AG04450 (cell line): ENCODE results near the gene TMED8. TPM values are rescaled to one million over a fixed set of nuclear protein-coding genes. Genes with fewer than 3 reads are reported as not detected.

Experiments
- CTCF ChIA-PET: fragments of 300-600, 350-600 bp; formaldehyde crosslinking; extraction: SDS; loops from one replicate; lab custom pipeline; 2022; ENCODE audit warnings: antibody characterized with exemption, inconsistent platforms; lab: Charles Lee
- POLR2A ChIA-PET: fragments of 350-600 bp; formaldehyde crosslinking; extraction: SDS; loops from one replicate; lab custom pipeline; 2021; ENCODE audit warnings: antibody characterized with exemption, inconsistent platforms; lab: Yijun Ruan, JAX
- DNase-seq: peaks from one replicate; pipeline ENCODE4 v3.0.0-alpha.2; 2011; ENCODE audit warnings: low read depth, low spot score
- H3K27ac ChIP-seq: one replicate; pipeline ENCODE4 v1.5.1; 2012; ENCODE audit warnings: low read depth, low read length, control low read depth
- H3K27me3 ChIP-seq: one replicate; pipeline ENCODE4 v1.6.0; 2012; ENCODE audit warnings: low read length; ENCODE audit not compliant: control insufficient read depth, insufficient read depth
- H3K4me3 ChIP-seq: 2 replicates; pipeline ENCODE4 v1.5.1; 2011; ENCODE audit warnings: mild to moderate bottlenecking, low read depth, low read length, control low read depth
- H3K9me3 ChIP-seq: 2 replicates; pipeline ENCODE4 v1.5.1; 2012; ENCODE audit warnings: low read length; ENCODE audit not compliant: control insufficient read depth, insufficient read depth
- polyA plus RNA-seq: library from polyadenylated mRNA; depleted of rRNA; stranded (reverse); fragments of >200 nt; gene quantifications from 2 replicates; pipeline ENCODE4 v1.2.3, GENCODE V29; 2011
- TF ChIP-seq, protein P1 (sequence below): IDR thresholded peaks from 2 replicates; pipeline ENCODE4 v1.5.1; 2011; ENCODE audit warnings: low read depth, low read length, control low read depth, inconsistent platforms

TMED8 gene
- polyA plus RNA-seq, 1 experiment = 5.7 TPM

- no peaks in the 10 kb centered on the region for H3K9me3 ChIP-seq
- no peak overlapping the region for H3K4me3 ChIP-seq
- ChIA-PET CTCF (interaction anchor here (0.6 to 1.3 kb wide), 3 partner anchors 20 to 1279 kb away, joined by 3 to 9 read pairs (median 5); partner anchors contain the start of genes SAMD15 and TMED8), POLR2A (no interaction called here)
- no peak for DNase-seq
- TF ChIP-seq, protein P1, sequence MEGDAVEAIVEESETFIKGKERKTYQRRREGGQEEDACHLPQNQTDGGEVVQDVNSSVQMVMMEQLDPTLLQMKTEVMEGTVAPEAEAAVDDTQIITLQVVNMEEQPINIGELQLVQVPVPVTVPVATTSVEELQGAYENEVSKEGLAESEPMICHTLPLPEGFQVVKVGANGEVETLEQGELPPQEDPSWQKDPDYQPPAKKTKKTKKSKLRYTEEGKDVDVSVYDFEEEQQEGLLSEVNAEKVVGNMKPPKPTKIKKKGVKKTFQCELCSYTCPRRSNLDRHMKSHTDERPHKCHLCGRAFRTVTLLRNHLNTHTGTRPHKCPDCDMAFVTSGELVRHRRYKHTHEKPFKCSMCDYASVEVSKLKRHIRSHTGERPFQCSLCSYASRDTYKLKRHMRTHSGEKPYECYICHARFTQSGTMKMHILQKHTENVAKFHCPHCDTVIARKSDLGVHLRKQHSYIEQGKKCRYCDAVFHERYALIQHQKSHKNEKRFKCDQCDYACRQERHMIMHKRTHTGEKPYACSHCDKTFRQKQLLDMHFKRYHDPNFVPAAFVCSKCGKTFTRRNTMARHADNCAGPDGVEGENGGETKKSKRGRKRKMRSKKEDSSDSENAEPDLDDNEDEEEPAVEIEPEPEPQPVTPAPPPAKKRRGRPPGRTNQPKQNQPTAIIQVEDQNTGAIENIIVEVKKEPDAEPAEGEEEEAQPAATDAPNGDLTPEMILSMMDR = no peak
- no peak overlapping the region for H3K27ac ChIP-seq
- H3K27me3 ChIP-seq = no peaks in the 10 kb centered on the region
These were observed 41.3 kb downstream of the TMED8 start for GRCh38 chr14:77335576-77335975.

GRCh38 chr14:77329872-77330271 lies 47.0 kb downstream of the TMED8 start:
- TF ChIP-seq, protein P1 = no peak
- no peak overlapping the region for H3K27ac ChIP-seq
- ChIA-PET POLR2A (interaction anchor here (1.5 kb wide), 1 partner anchor 9 kb away, joined by 4 read pairs; the partner anchor contains the start of genes GSTZ1 and POMT2), CTCF (interaction anchor here (0.5 to 1.3 kb wide), 3 partner anchors 14 to 178 kb away, joined by 3 to 7 read pairs (median 3); no protein-coding TSS in a partner anchor)
- no peak overlapping the region for H3K4me3 ChIP-seq
- no peak for DNase-seq
- H3K9me3 ChIP-seq = no peaks in the 10 kb centered on the region
- H3K27me3 ChIP-seq = no peaks in the 10 kb centered on the region

DNA sequence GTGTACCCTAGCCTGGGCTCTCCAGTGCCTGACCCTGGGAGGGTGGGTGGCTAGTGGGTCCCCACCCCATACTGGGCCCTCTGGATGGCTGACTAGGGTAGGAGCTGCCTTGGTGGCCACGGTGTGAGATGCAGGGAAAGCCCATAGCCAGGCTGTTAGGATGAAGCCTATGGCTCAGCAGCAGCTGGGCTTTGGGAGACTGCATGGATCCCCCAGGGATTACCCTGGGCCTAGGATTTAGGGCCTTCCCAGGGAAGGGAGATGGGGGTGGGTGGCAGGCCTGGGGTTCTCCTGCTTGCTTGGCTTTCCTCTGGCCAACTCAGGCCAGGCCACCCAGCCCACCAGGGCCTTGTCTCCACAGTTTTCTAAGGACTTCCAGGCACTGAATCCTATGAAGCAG lies 49.8 kb downstream of the TMED8 start:
- ChIA-PET POLR2A (no interaction called here), CTCF (no interaction called here)
- Histone ChIP-seq H3K27me3 (no peaks in the 10 kb centered on the region), H3K4me3 (no peak overlapping the region), H3K27ac (no peak overlapping the region), H3K9me3 (no peaks in the 10 kb centered on the region)
- no peak for DNase-seq
- TF ChIP-seq, protein P1 = no peak

- CTCF ChIA-PET = interaction anchor here (2.6 kb wide), 1 partner anchor 10 kb away, joined by 14 read pairs; no protein-coding TSS in a partner anchor
- Histone ChIP-seq H3K4me3 (no peak overlapping the region), H3K27me3 (no peaks in the 10 kb centered on the region), H3K27ac (no peak overlapping the region), H3K9me3 (no peaks in the 10 kb centered on the region; the same call in 1 of the 2 replicates)
- TF ChIP-seq, protein P1 = no peak
- DNase-seq = no peak
- POLR2A ChIA-PET = no interaction called here
These were observed 51.2 kb downstream of the TMED8 start for GRCh38 chr14:77325746-77326094.

DNA sequence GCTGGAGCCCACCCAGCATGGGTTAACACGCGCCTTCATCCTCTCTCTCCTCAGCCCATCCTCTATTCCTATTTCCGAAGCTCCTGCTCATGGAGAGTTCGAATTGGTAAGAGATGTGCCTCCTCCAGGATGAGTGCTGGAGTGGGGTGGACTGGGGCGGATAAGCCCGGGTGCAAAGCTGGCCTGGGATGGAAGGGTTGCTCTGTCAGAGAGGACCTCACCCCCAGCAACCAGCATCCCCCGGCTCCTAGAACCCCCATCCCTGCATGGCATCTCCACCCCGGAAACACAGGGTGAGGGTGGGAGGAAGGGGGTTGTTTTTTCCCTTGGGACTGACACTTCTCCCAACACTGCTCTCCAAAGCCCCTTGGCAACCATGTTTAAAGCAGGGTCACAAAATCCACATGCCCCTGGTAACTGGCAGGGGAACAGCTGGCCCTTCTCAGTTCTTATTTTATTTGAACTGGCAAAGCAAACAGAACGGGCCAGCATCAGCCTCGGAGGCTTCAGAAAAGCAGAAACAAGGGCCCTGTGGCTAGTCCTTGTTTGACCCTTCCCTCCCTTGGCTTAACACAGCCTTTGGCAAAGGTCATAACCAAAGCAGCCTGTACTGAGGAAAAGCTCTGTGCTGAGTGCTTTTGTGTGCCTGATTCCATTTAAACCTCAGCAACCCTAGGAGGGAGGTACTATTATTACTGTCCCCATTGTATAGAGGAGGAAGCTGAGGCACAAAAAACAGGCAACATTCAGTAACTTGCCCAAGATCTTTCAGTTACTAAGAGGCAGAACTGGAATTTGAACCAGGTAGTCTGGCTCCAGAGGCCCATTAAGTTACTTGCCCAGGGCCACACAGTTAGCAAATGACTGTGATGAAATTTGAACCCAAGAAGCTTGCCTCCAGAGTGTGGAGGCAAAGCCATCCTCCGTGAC lies 51.8 kb downstream of the TMED8 start:
- no peaks in the 10 kb centered on the region for H3K27me3 ChIP-seq
- no peaks in the 10 kb centered on the region; the same call in 1 of the 2 replicates for H3K9me3 ChIP-seq
- H3K4me3 ChIP-seq = no peak overlapping the region
- ChIA-PET CTCF (interaction anchor here (2.6 kb wide), 1 partner anchor 9 kb away, joined by 14 read pairs; no protein-coding TSS in a partner anchor), POLR2A (no interaction called here)
- no peak for DNase-seq
- TF ChIP-seq, protein P1 = no peak
- no peak overlapping the region for H3K27ac ChIP-seq
